GM12801 (cell line): ENCODE data around the gene GPC6.

Experiments
- CTCF ChIP-seq: IDR thresholded peaks from one replicate; pipeline ENCODE4 v1.5.1; 2011; ENCODE audit warnings: control low read depth; ENCODE audit not compliant: insufficient read length; ENCODE audit errors: extremely low read depth

GPC6 gene

GRCh38 chr13:93621966-93622365 lies 395.4 kb downstream of the GPC6 start:
- no peak for TF ChIP-seq CTCF

GRCh38 chr13:93624311-93624777 lies 397.7 kb downstream of the GPC6 start:
- TF ChIP-seq CTCF, result no peak

GRCh38 chr13:93625536-93625935 lies 398.9 kb downstream of the GPC6 start:
- no peak for TF ChIP-seq CTCF

GRCh38 chr13:93628136-93628797 lies 401.7 kb downstream of the GPC6 start:
- TF ChIP-seq CTCF, result no peak

GRCh38 chr13:93635616-93636032 lies 409.0 kb downstream of the GPC6 start:
- no peak for TF ChIP-seq CTCF

DNA sequence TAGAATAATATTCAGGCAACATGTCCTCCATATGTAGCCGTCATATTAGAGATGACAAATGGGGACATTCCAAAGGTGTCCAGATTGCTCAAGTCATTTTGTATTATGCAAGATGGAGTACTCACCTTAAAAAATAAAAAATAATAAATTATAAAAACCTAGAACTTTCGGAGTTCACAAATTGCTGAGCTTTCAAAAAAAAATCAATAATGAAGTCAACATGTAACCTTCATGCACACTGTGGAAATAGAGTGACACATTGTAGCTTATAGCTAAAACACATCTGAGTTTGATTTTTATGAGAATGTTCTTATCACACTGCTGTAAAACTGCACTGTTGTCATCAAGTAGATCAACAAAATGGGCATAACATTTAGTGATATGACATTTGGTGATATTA lies 411.2 kb downstream of the GPC6 start:
- no peak for TF ChIP-seq CTCF

DNA sequence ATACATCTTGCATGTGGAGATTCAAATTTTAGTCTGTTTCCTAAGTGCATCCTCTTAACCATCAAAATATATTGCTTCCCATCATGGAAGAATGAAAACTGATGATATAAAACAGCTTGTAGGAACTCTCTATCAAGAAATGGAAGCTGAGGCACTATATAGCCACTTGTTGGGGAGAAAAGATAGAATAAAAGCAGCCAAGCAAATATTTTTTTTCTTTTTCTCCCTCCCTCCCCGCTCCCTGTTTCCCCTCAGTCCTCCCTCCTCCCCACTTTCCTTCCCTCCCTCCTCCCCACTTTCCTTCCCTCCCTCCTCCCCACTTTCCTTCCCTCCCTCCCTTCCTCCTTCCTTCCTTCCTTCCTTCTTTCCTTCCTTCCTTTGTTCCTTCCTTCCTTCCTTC lies 413.8 kb downstream of the GPC6 start:
- no peak for TF ChIP-seq CTCF
